ENCODE data around the gene SMOC2.

DNA sequence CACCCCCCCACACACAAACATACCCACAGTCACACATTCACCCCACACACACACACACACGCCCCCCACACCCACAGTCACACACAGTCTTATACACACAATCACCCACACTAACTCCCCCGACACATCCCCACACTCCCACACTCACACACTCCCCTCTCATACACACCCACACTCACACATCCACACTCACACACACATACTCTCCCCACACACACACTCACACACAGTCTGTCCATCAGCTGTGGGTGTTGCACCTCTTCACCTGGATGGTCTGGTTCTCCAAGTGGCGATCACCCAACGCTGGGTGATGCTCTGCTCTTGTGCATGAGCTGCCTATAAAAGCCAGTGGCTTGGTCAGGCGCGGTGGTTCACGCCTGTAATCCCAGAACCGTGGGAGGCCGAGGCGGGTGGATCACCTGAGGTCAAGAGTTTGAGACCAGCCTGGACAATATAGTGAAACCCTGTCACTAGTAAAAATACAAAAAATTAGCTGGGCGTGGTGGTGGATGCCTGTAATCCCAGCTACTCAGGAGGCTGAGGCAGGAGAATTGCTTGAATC is 158.9 kb downstream of the SMOC2 start:
- TF ChIP-seq, protein P1, sequence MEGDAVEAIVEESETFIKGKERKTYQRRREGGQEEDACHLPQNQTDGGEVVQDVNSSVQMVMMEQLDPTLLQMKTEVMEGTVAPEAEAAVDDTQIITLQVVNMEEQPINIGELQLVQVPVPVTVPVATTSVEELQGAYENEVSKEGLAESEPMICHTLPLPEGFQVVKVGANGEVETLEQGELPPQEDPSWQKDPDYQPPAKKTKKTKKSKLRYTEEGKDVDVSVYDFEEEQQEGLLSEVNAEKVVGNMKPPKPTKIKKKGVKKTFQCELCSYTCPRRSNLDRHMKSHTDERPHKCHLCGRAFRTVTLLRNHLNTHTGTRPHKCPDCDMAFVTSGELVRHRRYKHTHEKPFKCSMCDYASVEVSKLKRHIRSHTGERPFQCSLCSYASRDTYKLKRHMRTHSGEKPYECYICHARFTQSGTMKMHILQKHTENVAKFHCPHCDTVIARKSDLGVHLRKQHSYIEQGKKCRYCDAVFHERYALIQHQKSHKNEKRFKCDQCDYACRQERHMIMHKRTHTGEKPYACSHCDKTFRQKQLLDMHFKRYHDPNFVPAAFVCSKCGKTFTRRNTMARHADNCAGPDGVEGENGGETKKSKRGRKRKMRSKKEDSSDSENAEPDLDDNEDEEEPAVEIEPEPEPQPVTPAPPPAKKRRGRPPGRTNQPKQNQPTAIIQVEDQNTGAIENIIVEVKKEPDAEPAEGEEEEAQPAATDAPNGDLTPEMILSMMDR (IDR thresholded peaks at IDR 0.05): no peak
- no peak for TF ChIP-seq POLR2A (IDR thresholded peaks at IDR 0.05)

All from tibial nerve (tissue), 3 donors.